Measurements from ENCODE around the gene CMYA5.
"Not testable (repeated sequence)": the region's sequence is repeated elsewhere in the genome, so short reads cannot be mapped to it uniquely, and the experiment has no call there.

Gene CMYA5

GRCh38 chr5:79702606-79703380 is 13.2 kb downstream of the CMYA5 start:
- DNase-seq (ENCODE audit: low read depth): no peak

DNA sequence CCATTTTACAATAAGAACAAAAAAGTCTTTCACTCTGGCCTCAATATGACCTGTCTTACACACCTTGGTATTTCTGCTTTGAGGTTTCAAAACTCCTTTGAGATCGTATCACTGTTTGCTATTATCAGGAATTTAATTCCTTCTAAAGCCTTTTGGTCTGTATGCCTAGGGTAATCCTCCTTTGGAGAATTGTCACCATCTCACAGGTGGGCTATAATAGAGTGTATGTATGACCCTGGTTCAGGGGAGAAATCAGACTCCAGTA is 13.7 kb downstream of the CMYA5 start:
- DNase-seq (ENCODE audit: low read depth): no peak

- DNase-seq (ENCODE audit: low read depth): no peak
Observed at GRCh38 chr5:79704553-79704952, 14.9 kb downstream of the CMYA5 start.

DNA sequence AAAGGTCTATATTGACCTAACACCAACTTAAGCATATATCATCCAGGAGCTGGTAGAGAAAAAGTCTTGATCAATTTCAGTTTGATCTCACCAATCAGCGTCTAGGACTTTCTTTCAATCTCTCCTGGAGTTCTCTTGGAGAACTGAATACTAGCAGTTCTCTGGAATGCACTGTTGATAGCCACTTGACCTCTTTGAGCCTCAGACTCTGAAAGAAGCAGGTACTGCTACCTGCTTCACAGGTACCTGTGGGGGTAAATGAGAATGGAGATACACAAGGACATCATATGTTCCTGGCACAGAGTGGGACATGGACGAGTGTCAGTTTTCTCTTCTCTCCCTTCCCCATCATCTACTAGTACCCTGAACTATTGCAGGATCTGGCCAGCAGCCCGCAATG is 16.0 kb downstream of the CMYA5 start:
- no peak for DNase-seq (ENCODE audit: low read depth)

- DNase-seq (ENCODE audit: low read depth): not testable (repeated sequence)
Observed at GRCh38 chr5:79706317-79706716, 16.7 kb downstream of the CMYA5 start.

GRCh38 chr5:79707535-79707934 is 17.9 kb downstream of the CMYA5 start:
- DNase-seq (ENCODE audit: low read depth): no peak

- DNase-seq (ENCODE audit: low read depth): no peak
Observed at GRCh38 chr5:79712741-79713140, 23.1 kb downstream of the CMYA5 start.

GRCh38 chr5:79713727-79714126 is 24.1 kb downstream of the CMYA5 start:
- no peak for DNase-seq (ENCODE audit: low read depth)

GRCh38 chr5:79716839-79717238 is 27.2 kb downstream of the CMYA5 start:
- no peak for DNase-seq (ENCODE audit: low read depth)

DNA sequence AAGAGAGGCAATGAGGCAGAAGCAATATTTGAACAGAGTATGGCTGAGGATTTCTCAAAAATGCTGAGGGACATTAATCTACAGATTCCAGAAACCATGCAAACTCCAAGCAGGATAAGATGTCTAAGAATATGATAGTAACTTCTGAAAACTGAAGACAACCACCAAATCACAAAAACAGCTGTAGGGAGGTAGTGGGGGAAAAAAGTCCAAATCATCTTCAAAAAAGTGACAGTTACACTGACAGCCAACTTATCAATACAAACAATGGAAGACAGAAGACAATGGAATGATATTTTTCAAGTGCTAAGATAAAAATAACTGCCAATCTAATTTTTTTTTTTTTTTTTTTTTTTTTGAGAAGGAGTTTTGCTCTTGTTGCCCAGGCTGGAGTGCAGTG is 30.5 kb downstream of the CMYA5 start:
- no peak for DNase-seq (ENCODE audit: low read depth)

DNA sequence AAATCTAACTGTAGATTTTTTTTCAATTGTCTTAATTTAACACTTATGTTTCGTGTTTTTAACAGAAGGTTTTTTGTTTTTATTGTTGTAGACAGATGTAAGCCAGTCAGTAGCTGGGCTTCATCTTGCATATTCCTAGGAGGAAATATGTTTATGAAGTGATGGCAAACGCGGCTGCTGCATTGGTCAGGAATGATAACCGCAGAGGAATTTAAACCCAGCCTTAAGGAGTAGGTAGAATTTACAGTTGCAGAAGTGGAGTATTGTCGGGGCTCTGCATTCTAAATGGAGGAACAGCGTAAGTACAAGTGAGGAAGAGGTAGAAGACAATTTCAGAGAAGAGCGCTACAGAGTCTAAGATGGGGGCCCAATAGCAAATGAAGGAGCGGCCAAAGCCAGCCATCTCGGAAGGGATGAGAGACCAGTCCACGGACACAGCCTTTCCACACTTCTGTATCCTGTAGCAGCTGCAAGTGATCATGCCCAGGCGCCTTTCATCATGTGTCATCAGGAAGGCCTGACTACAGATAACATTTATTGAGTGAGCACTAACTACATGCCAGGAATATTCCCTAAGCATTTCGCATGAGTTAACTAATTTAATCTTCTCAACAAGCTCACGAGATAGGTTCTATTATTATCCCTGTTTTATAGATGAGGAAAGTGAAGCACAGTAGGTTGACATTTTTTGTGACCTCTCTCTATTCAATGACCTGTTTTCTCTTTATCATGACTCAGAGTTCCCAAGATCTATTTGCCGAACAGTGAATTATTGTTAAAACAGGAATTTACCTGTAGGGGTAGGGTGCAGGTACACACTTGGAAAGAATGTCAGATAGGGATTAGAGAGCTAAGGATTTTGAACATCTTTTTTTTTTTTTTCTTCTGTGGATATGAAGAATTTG is 38.1 kb downstream of the CMYA5 start:
- no peak for DNase-seq (ENCODE audit: low read depth)

- no peak for DNase-seq (ENCODE audit: low read depth)
Observed at GRCh38 chr5:79728396-79728795, 38.8 kb downstream of the CMYA5 start.

- no peak for DNase-seq (ENCODE audit: low read depth)
Observed at GRCh38 chr5:79729679-79730078, 40.0 kb downstream of the CMYA5 start.

DNA sequence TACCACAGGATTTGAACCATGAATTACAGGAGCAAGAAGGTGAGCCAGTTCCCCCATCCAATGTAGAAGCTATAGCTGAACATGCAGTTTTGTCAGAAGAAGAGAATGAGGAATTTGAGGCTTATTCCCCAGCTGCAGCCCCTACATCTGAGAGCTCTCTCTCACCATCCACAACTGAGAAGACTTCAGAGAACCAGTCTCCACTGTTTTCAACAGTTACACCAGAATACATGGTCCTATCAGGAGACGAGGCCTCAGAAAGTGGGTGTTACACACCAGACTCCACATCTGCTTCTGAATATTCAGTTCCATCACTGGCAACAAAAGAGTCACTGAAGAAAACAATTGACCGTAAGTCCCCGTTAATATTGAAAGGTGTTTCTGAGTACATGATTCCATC is 40.9 kb downstream of the CMYA5 start:
- no peak for DNase-seq (ENCODE audit: low read depth)

- no peak for DNase-seq (ENCODE audit: low read depth)
Observed at GRCh38 chr5:79731775-79732174, 42.1 kb downstream of the CMYA5 start.

DNA sequence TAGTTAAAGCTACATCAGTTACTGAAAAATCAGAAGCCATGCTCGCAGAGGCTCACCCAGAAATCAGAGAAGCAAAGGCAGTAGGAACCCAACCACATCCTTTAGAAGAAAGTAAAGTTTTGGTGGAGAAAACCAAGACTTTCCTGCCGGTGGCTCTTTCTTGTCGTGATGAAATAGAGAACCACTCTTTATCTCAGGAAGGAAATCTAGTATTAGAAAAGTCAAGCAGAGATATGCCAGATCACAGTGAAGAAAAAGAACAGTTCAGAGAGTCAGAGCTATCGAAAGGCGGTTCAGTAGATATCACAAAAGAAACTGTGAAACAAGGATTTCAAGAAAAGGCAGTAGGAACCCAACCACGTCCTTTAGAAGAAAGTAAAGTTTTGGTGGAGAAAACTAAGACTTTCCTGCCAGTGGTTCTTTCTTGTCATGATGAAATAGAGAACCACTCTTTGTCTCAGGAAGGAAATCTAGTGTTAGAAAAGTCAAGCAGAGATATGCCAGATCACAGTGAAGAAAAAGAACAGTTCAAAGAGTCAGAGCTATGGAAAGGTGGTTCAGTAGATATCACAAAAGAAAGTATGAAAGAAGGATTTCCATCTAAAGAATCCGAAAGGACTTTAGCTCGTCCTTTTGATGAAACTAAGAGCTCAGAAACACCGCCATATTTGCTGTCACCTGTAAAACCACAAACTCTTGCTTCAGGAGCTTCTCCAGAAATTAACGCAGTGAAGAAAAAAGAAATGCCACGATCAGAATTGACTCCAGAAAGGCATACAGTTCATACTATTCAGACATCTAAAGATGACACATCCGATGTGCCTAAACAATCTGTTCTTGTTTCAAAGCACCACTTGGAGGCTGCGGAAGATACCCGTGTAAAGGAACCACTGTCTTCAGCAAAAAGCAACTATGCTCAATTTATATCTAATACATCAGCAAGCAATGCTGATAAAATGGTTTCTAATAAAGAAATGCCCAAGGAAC is 47.2 kb downstream of the CMYA5 start:
- no peak for DNase-seq (ENCODE audit: low read depth)

- DNase-seq (ENCODE audit: low read depth): no peak
Observed at GRCh38 chr5:79738349-79738748, 48.7 kb downstream of the CMYA5 start.

DNA sequence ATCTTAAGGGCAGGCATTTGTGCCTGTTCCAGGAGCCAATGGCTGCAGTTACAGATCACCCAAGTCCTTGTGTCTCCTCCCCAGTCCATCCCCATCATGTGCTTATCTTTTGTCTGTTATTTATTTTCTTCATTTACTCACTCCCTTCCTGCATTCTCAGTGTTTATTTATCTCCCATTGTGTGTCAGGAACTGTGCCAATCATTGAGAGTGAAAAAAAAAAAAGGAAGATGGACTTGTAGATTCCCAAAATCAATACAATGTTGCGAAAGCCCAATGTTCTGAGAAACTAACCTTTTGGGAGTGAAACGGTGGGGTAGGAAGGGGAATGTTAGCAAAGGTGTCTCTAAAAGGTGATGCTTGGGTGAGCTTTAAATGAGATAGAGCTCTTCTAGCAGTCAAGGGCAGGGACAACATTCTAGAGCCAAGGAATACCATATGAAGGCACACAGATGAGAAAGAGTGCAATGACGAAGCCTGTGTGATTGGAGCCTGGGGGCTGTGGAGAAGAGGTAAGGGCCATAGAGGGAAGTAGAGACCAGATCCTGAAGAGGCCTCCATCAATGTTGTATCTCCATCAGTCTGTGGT is 53.0 kb downstream of the CMYA5 start:
- DNase-seq (ENCODE audit: low read depth): no peak

GRCh38 chr5:79743846-79744605 is 54.4 kb downstream of the CMYA5 start:
- no peak for DNase-seq (ENCODE audit: low read depth)

- DNase-seq (ENCODE audit: low read depth): no peak
Observed at GRCh38 chr5:79745255-79745654, 55.6 kb downstream of the CMYA5 start.

Measured in stimulated activated CD8-positive, alpha-beta memory T cell treated with anti-CD3 and anti-CD28 coated beads, Interleukin-12 subunit alpha, Interleukin-12 subunit beta, amount 100 ng/mL, for 4 hours (primary cell).